NB4 (cell line): ENCODE measurements around the gene CFAP97D2.
A peak's percentile ranks its signal among the peaks of the same experiment; 100 is the strongest.

Experiments used
- DNase-seq: peaks from one replicate; pipeline ENCODE4 v3.0.0; 2010; ENCODE audit warnings: low read depth
- H3K4me3 ChIP-seq: one replicate; pipeline ENCODE4 v1.5.1; 2011; ENCODE audit warnings: mild to moderate bottlenecking, low read depth, low read length, moderate library complexity
- CTCF ChIP-seq: IDR thresholded peaks from one replicate; pipeline ENCODE4 v1.5.1; 2012; ENCODE audit warnings: low read depth, low read length
- MAX ChIP-seq: IDR thresholded peaks from 2 replicates; pipeline ENCODE4 v1.6.1; 2011; ENCODE audit warnings: low read depth, low read length
- MYC ChIP-seq: IDR thresholded peaks from 2 replicates; pipeline ENCODE4 v1.6.1; 2011; ENCODE audit warnings: low read depth, low read length
- POLR2A ChIP-seq: IDR thresholded peaks from 2 replicates; pipeline ENCODE4 v1.6.1; 2011; ENCODE audit warnings: mild to moderate bottlenecking; ENCODE audit not compliant: insufficient read length; ENCODE audit errors: extremely low read depth

CFAP97D2 gene

GRCh38 chr13:114164681-114165429, 14.2 kb upstream of the CFAP97D2 start:
- no peak overlapping the region for H3K4me3 ChIP-seq
- TF ChIP-seq CTCF (no peak), MYC (no peak), MAX (no peak), POLR2A (no peak)
- DNase-seq: no peak

GRCh38 chr13:114166381-114167131, 12.5 kb upstream of the CFAP97D2 start:
- TF ChIP-seq CTCF (no peak), POLR2A (no peak)
- no peak overlapping the region for H3K4me3 ChIP-seq
- no peak for DNase-seq

GRCh38 chr13:114167426-114167825, 11.6 kb upstream of the CFAP97D2 start:
- no peak overlapping the region for H3K4me3 ChIP-seq
- TF ChIP-seq MYC: no peak
- no peak for TF ChIP-seq MAX
- no peak for TF ChIP-seq POLR2A
- no peak for TF ChIP-seq CTCF
- DNase-seq: peak; percentile 60

GRCh38 chr13:114167885-114168284, 11.2 kb upstream of the CFAP97D2 start:
- no peak for TF ChIP-seq POLR2A
- no peak for TF ChIP-seq CTCF
- no peak for TF ChIP-seq MYC
- no peak for TF ChIP-seq MAX
- no peak overlapping the region for H3K4me3 ChIP-seq
- no peak for DNase-seq

- TF ChIP-seq MYC: no peak
- TF ChIP-seq POLR2A: no peak
- no peak for TF ChIP-seq MAX
- no peak for TF ChIP-seq CTCF
- DNase-seq: no peak
- H3K4me3 ChIP-seq: no peak overlapping the region
Measured at GRCh38 chr13:114173272-114173671, 5.8 kb upstream of the CFAP97D2 start.
